ENCODE results near the gene FRAT2.

Gene FRAT2, protein sequence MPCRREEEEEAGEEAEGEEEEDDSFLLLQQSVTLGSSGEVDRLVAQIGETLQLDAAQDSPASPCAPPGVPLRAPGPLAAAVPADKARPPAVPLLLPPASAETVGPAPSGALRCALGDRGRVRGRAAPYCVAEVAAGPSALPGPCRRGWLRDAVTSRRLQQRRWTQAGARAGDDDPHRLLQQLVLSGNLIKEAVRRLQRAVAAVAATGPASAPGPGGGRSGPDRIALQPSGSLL

GRCh38 chr10:97334370-97335175 lies at the start of gene FRAT2:
FRAT2 (minus strand) TSS chr10:97334729; CDS start chr10:97334572, 157 bp downstream.
- peak; percentile 74 for DNase-seq

DNA sequence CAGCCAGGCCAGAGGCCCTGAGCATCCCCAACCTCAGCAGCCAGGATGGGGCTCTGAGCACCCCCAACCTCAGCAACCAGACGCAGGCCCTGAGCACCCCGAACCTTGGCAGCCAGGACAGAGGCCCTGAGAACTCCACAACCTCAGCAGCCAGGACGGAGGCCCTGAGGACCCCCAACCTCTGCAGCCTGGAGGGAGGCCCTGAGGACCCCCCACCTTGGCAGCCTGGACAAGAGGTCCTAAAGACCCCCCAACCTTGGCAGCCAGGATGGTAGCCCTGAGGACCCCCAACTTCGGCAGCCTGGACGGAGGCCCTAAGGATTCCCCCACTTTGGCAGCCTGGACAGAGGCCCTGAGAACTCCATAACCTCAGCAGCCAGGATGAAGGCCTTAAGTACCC lies 49.6 kb upstream of the FRAT2 start:
- no peak for DNase-seq

- DNase-seq = no peak
Observed at GRCh38 chr10:97383159-97383558, 48.6 kb upstream of the FRAT2 start.

DNA sequence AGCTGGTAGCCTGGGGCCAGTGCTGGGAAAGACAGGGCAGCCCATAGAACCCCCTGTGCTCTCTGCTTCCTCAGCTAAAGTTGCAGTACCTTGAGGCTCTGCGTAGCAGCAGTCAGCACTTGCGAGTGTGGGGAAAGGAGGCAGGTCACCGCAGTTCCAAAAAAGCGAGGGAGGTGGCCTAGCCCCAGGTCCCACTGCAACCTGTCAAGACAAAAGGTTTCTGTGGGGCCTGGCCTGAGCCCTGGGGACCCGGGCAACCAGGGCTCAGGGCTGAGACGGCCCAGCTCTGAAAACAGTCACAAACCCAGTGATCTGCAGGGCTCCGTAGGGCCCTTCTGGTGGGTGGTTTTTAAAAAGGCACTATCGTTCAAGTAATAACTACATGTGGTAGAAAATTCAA lies 47.1 kb upstream of the FRAT2 start:
- DNase-seq = no peak

DNA sequence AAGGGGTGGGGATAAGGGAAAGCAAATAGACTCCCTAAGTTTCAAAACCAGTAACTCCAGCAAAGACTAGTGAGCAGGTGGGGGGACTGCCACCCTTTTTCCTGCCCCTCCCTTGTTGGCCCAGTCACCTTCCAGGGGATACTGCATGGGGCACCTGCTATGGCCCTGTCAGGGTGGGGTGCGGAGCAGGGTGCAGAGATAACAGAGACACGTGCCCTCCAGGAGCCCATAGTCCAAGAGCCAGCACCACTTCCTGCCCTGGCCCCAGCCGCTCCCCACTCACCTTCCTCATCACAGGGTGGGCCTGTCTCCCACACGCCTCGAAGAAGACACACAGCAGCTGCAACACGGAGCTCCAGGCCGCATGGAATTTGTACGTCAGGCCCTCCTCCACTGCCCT lies 46.0 kb upstream of the FRAT2 start:
- DNase-seq = no peak

GRCh38 chr10:97378933-97379921 lies 44.7 kb upstream of the FRAT2 start:
- DNase-seq = no peak

DNA sequence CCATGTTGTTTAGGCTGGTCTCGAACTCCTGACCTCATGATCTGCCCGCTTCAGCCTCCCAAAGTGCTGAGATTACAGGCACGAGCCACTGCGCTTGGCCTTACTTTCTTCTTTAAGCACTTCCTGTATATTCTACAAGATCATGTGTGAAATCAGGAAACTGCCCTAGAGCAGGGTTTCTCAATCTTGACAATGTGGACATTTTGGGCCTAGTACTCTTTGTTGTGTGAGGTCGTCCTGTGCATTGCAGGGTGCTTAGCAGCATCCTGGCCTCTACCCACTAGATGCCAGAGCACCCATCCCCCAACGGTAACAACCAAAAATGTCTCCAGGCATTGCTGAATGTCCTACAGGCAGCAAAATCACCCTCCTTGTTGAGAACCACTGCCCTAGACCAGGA lies 41.9 kb upstream of the FRAT2 start:
- DNase-seq = no peak

DNA sequence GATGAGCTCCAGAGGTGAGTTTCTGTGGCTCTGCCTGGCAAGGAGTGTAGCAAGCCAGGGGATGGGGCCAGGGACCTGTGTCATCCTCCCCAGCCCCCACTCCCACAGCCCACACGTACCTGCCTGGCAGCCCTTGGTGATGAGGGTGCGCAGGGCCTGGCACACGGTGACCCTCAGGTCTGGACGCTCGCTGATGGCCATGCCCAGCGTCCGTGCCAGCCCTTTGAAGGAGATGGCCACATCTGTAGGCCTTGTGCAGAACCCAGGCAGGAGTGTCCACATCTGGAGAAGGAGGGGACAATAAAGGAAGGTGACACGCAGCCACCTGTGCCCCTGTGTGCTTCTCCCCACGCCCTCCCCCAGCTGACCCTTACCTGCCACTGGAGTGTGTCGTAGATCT lies 38.9 kb upstream of the FRAT2 start:
- DNase-seq = no peak

DNA sequence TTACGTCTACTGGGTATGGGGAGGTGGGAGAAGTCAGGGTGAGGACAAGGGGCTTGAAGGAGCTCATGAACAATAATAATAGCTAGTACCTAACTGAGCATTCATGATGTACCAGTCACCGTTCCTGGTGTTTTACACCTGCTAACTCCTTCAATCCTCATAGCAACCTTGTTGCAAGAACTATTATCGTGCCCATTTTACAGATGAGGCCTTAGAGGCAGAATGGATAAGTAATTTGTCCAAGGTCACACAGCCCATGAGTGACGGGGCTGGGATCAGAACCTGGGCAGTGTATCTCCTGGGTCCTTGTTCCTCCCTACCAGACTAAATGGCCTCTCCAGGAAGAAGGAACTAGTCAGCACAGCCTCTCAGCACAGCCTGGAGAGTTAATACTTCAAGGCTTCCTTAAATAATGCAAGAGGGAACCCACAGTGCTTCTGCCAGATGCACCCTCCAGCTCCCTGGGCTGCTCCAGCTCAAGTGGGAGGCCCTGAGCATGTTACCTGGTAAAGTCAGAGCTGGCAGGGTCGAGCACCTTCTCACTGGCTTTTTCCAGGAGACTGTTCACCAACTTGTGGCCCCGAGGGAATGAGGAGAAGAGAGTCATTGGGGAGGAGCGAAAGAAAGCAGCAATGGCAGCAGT lies 37.8 kb upstream of the FRAT2 start:
- DNase-seq = no peak

- DNase-seq = no peak
Observed at GRCh38 chr10:97371696-97372095, 37.2 kb upstream of the FRAT2 start.

DNA sequence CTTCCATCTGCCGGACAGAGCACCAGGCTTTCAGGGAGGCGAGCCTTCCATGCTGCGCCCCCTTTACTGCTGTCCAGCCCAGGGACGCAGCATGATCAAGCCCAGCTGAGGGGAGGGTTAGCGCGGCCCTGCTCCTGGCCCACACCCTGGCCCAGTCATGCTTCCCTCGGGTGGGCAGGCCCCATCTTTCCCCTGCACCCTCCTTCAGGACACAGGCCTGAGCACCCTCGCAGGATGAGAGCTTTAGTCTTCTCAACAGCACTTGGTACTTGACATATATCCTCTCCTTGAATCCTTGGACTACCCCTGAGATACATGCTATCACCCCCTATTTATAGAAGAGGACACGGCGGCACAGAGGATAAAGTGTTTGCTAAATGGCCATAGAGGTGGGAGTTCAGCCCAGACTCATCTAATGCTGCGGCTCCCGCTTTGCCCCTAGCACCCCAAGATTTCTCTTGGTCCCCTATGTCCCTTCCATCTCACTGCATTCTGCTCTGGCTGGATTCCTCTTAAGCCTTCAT lies 32.7 kb upstream of the FRAT2 start:
- no peak for DNase-seq

DNA sequence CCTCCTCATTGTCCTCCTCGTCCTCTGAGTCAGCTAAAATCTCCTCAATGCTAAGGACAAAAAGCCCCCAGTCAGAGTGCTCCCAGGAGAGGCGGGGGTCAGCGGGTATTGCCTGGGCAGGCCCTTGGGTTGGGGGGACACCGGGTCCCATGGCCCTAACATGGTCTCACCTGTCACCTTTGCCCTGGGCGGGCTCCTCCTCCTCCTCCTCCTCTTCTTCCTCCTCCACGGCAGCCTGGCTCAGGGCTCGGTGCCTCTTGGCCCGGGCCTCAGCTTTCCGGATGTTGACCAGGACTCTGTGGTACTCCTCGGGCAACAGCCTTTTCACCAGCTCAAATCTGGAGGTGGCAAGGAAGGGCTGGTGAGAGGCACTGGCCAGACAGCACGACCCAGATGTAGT lies 32.0 kb upstream of the FRAT2 start:
- no peak for DNase-seq

GRCh38 chr10:97365761-97366351 lies 31.3 kb upstream of the FRAT2 start:
- no peak for DNase-seq

- DNase-seq = no peak
Observed at GRCh38 chr10:97363071-97363470, 28.5 kb upstream of the FRAT2 start.

DNA sequence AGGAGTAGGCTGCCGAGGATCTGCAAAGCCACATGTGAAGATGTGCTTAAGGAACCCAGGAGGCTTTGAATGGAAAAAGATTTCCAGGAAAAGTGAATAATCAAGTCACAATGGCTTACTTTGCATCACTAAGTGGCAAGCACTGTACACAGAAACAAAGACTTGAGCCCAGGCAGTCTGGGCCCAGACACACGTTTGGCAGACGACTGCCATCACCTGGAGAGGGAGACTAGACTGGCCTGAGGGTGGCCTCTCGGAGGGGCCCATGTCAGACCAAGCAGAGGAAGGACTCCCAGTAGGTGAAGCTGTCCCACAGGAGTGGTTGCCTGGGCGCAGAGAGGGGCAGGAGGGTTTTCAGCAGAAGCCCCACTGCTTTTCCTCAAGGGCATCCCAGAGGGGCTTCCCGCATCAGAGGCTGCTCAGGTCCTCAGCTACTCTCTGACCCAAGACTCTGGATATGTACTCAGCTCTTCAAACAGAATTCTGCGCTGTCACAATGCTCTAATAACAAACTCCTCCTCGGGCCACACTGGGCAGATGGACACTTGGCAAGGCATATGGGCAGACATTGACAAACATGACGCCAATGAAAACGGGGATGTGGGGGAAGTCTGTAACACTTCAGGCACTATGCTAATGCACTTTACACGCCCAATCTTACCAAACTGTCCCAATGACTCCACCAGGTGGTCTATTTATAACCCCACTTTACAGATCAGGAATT lies 27.9 kb upstream of the FRAT2 start:
- no peak for DNase-seq

DNA sequence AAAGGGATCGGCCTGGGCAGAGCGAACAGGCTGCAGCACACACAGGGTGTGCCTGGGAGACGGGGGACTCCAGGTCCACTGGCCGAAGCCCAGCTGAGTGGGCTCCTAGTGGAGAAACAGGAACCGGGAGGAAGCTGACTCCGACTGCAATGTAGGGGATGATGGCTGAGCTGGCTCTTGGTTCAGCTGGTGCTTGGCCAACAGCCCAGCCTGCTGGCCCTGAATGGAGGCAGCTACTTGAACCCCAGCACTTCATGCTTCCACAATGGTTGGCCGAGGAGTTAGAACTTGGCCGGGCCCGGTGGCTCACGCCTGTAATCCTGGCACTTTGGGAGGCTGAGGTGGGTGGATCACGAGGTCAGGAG lies 27.0 kb upstream of the FRAT2 start:
- no peak for DNase-seq

- no peak for DNase-seq
Observed at GRCh38 chr10:97360705-97361536, 26.4 kb upstream of the FRAT2 start.

DNA sequence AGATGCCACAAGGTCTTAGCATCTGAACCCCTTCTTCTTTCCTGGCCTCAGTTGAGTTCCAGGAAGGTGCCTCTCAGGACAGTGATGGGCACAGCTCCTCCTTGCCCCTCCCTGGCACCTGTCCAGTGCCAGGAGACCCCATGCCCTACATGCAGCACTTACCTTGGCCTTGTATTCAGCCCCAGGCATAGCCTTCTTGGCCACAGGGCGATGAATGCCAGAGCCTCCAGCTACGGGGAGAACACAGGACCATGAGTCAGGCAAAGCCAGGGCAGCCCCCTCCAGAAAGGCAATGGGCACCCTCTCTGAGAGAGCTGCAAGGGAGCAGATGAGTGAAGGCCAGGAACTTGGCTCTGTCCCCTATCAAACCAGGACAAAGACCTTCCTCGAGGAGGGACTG lies 24.3 kb upstream of the FRAT2 start:
- no peak for DNase-seq

GRCh38 chr10:97358349-97358748 lies 23.8 kb upstream of the FRAT2 start:
- no peak for DNase-seq

GRCh38 chr10:97356918-97357317 lies 22.4 kb upstream of the FRAT2 start:
- no peak for DNase-seq
